G401.6 (cell line): ENCODE data around the gene RNF40.

ENCODE experiments used
- FAIRE-seq: peaks from 2 replicates; lab custom pipeline; 2012; peaks lifted over from hg19 to GRCh38; lab: Jason Lieb, UNC

RNF40 gene

GRCh38 chr16:30740364-30741251 is 21.5 kb upstream of the RNF40 start:
- no peak for FAIRE-seq

- peak; percentile 71 for FAIRE-seq
Measured at GRCh38 chr16:30741461-30741914, 20.6 kb upstream of the RNF40 start.

GRCh38 chr16:30743716-30744115 is 18.4 kb upstream of the RNF40 start:
- FAIRE-seq: no peak

- no peak for FAIRE-seq
Measured at GRCh38 chr16:30744183-30744582, 17.9 kb upstream of the RNF40 start.

DNA sequence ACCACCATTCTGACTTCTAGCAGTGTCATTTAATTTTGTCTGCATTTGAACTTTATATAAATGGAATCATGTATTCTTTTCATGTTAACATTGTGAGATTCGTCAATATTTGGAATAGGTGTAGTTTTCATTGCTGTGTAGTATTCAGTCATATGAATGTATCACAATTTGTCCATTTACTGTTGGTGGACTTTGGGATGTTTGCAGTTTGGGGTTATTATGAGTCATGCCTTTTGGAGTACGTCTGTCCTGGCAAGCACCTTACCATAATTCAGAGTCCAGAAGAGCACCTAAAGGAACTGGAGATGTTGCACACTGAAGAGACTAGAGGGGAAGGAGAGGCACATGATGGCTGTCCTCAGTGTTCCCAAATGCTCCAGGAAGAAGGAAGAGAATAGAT is 17.0 kb upstream of the RNF40 start:
- FAIRE-seq: no peak

DNA sequence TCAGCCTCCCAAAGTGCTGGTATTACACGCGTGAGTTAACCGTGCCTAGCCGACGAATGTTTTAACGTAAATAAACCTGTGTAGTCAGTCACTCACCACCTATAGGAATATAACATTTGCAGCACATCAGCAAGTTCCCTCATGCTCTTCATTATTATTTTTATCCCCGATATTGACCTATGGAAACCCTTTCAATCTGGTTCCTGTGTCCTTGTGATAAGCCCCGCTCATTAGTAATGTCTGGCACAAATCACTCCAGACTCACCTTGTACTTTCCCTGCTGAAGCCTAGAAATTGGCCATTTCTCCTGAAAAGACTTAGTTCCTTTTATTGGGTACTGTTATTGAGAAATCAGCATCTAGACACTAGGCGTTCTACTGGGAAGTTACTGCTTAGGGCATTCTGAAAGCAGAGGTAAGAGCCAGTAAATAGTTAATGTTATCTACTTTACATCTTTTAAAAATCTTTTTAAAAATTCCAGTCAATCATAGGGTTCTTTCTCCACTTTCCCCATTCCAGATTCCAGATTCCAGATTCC is 15.4 kb upstream of the RNF40 start:
- FAIRE-seq: peak; percentile 23

DNA sequence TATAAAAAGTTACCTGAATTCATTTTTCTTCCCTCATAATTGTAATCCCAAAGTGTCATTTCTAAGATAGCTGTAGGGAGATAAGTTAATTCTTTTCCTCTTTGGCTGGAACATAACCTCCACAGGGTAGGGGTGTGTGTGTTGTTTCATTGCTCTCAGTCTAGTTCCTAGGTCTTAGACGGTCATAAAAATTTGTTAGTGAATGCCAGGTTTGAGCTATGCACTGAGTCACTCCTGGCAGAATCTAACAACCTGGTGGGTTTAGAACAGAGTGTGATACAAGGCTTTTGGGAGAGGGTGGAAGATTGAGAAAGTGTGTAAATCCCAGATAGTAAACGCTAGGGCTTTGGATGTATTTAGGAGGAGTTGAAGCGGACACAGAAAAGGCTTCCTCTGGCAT is 14.8 kb upstream of the RNF40 start:
- peak; percentile 49 for FAIRE-seq

DNA sequence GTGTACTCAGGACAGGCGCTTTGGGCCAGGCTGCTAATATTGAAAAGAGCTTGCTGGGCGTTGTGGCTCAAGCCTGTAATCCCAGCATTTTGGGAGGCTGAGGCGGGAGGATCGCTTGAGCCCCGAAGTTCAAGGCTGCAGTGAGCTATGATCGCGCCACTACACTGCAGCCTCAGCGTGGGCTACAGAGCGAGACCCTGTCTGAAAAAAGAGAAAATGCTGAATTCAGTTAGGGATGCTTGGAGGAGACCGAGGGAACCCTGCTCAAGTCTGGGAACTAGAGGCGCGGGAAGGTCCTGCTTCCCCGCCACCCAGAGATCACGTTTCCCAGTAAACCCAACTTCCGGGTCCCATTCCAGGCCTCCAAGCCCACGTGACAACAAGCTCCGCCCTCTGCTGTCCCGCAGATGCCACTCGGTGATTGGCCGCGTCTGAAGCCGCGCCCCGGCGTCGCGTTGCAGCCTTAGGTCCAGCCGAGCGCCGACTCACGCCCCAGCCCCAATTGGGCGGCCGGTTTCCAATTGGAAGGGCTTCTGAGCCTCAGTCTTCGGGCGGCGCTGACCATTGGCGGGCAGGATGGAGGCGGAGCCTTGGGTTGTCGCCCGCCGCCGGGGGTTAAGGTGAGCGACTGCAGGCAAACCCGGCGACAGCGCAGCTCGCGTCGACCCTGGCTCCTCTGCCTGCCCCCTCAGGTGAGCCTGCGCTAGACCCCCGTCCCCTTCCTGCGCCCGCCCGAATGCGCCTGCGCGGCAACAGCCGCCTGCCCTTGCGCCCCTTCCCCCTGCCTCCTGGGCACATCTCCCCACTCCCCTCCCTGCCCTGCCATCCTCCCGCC is 14.1 kb upstream of the RNF40 start, which contains the start of gene PHKG2:
Gene PHKG2, plus strand, starts transcription at position 627 of the 835 bp plus-strand sequence. CDS start 396 bp downstream, outside the sequence.
- FAIRE-seq: peak; percentile 99

DNA sequence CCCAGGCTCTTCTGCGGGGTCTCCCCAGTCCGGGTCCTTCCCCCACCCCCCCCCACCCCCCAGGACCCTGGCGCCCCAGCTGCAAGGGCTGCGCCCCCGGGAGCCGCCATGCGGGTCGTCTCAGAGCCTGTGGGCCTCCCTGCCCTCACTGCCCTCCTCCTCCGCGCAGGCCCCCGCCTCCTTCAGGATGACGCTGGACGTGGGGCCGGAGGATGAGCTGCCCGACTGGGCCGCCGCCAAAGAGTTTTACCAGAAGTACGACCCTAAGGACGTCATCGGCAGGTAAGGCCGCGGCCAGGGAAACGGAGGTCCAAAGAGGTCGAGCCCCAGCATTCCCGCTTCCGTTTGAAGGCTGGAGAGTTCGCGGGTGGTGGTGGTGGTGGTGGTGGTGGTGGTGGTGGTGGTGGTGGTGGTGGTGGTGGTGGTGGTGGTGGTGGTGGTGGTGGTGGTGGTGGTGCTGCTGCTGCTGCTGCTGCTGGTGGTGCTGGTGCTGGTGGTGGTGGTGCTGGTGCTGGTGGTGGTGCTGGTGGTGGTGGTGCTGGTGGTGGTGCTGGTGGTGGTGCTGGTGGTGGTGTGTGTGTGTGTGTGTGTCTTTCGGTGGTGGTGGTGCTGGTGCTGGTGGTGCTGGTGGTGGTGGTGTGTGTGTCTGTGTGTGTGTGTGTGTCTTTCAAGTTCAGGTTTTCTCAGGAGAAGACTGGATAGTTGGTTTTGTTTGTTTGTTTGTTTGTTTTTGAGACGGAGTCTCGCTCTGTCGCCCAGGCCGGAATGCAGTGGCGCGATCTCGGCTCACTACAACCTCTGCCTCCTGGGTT is 13.3 kb upstream of the RNF40 start:
- no peak for FAIRE-seq

- FAIRE-seq: no peak
Measured at GRCh38 chr16:30750201-30750600, 11.9 kb upstream of the RNF40 start.

DNA sequence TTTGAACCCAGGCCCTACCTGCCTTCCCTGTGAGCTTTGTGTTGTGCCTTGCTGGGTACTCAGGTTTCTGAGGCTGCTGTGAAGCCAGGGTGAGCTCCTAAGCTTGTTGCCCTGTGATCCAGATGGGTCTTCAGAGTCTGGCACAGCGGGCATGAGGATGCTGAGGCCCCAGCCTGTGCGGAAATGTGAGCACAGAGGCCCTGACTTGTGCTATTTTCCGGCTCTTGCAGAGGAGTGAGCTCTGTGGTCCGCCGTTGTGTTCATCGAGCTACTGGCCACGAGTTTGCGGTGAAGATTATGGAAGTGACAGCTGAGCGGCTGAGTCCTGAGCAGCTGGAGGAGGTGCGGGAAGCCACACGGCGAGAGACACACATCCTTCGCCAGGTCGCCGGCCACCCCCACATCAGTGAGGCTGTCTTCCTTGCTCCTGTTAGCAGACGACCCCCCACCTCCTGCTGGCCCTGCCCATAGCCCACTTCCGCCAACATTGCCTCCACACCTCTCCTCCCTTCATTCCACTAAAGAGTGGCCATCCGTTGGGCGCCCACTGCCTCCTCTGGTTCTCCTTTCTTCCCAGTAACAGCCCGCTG is 11.2 kb upstream of the RNF40 start:
- FAIRE-seq: no peak

DNA sequence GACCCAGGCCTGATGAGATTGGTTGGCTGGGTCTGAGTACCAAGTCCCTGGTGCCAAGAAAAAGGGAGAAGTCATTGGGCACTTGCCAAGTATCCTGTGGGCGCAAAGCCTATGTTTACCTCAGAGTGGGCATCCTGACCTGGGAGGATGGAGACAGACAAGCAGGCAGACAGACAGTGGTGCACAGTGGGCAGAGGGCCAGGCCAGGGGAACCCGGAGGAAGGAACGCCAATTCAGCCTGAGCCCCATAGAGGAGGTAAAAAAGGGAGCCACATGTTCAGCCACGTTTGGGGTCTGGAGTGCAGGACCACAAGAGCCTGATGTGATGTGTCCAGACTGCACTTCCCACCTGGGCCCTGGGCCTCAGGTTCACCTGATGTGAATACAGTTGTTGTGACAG is 8.5 kb upstream of the RNF40 start:
- FAIRE-seq: no peak

GRCh38 chr16:30755955-30756780 is 6.0 kb upstream of the RNF40 start:
- FAIRE-seq: no peak

DNA sequence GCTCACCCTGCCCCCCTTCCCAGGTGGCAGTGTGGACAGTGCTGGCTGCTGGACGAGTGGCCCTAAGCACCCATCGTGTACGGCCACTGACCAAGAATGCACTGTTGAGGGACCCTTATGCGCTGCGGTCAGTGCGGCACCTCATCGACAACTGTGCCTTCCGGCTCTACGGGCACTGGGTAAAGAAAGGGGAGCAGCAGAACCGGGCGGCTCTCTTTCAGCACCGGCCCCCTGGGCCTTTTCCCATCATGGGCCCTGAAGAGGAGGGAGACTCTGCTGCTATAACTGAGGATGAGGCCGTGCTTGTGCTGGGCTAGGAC is 5.4 kb upstream of the RNF40 start:
- FAIRE-seq: no peak

DNA sequence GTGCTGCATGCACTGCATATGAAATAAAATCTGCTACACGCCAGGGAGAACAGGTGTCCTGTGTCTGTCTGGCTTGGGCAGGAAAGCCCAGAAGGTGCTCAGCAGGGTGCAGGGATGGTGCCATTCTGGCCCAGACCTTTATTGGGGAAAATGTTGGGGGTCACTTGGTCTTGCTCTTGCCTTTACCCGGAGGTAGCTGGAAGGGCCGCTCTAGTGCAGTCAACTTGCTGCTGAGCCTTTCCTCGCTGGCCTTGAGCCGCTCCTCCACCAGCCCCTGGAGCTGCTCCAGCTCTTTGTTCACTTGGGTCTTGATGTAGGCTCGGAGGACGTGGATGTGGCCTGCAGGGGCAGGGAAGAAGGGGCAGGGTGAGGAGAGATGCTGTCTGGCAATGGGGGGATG is 4.8 kb upstream of the RNF40 start:
- FAIRE-seq: no peak

- no peak for FAIRE-seq
Measured at GRCh38 chr16:30758988-30759491, 3.1 kb upstream of the RNF40 start.

DNA sequence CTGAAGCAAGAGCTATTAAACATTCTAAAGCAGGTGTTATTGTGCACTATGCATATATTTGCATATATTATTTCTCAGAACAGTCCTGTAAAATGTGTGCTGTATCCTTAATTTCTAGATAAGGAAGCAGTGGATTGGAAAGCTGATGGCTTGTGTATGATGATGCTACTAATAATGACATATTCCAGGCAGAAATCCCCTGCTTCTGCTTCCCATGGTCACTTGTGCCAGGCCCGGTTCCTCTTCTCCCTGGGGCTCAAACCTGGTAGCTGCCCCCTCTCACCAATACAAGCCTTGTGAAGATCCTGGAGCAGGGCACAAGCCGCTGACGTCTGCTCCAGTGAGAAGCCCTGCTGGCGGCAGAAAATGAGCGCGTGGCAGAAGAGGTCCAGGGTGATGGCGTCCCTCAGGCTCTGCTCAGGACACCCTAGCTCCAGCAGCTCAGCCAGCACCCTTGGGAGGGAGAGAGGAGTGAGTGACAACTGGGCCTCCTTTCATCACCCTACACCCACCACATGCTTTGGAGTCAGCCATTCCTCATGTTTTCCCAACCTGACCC is 2.0 kb upstream of the RNF40 start:
- no peak for FAIRE-seq

- no peak for FAIRE-seq
Measured at GRCh38 chr16:30760577-30761426, 1.3 kb upstream of the RNF40 start.

DNA sequence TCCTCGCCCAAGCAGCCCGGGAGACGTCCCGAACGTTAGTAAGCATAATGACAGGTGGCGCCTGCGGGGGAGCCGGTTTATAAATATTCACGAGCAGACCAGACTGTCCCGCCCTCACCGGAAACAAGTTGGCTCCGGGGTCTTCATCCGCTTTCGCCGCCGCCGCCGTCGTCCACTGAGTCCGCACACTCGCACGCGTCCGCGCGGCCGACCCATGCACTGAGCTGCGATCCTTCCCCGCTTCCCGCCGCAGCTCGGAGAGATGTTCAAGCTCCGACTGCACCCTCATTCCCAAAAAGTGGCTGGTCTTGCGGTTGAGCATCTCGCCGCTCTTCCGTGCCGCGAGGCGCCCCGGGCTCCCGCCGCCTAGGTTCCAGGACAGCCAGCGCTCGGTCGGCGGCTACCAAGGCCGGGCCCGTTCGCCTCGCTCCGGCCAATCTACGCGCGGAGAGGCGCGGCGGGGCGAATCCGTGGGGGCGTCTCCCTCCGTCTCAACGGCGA is 645 bp upstream of the RNF40 start:
- no peak for FAIRE-seq
